GM18502 (cell line): ENCODE data around the gene PTPRN2.
"Not testable (repeated sequence)": the region's sequence is repeated elsewhere in the genome, so short reads cannot be mapped to it uniquely, and the experiment has no call there.

Experiments
- ATAC-seq: cut with Tn5 transposase; IDR thresholded peaks from one replicate; pipeline ENCODE4 v1.9.1; 2021; ENCODE audit warnings: mild to moderate bottlenecking; ENCODE audit not compliant: unreplicated experiment, poor library complexity

PTPRN2 gene

GRCh38 chr7:158301207-158301606 lies 286.4 kb downstream of the PTPRN2 start:
- no peak for ATAC-seq

DNA sequence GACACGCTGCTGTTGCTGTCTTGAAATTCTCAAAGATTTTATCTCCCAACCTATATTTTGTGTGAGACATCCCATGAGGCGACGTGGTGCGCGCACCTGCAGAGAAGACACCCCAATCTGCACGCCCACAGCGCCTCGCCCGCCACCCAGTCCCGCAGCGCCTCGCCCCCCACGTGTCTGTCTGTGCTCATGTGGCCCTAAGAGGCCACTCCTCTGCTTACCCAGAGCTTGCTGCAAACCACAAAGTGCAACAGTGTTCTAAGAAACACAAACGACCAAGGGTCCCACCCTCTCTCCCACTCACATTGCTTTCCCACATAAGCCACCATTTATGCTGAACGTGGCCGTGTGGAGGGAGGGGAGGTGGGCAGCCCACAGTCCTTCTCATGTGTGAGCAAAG lies 287.2 kb downstream of the PTPRN2 start:
- ATAC-seq: no peak

DNA sequence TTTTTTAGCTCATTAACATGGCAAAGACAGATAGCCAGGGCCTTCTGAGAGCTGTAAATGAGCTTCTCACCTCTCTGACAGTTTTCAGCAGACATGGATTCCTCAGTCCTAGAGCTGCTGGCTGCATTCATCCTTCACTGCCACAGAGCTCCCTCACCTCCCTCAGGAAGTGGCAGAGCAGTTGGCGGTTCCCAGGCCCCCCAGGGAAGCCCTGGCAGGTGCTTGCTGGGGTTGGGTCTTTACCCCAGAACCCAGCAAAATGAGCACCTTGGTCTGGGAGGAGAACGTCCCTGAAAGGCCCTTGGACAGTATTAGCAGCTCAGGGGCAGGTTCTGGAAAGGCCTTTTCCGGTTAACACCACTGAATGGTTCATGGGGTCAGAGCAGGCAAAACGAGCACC lies 288.0 kb downstream of the PTPRN2 start:
- no peak for ATAC-seq

DNA sequence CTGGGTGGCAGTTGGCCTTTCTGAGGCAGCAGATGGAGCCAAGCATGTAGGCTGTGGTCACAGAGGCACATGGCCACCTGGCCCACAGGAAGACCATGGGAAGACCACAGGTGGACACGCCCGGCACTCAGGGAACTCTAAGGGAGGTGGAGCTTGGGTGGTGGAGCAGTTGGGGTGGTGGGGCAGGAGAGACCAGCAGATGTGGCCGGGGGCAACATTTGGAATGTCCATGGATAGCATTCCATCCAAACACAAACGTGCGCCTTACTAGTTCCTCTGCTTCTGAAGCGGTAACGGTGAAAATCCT lies 290.9 kb downstream of the PTPRN2 start:
- no peak for ATAC-seq

DNA sequence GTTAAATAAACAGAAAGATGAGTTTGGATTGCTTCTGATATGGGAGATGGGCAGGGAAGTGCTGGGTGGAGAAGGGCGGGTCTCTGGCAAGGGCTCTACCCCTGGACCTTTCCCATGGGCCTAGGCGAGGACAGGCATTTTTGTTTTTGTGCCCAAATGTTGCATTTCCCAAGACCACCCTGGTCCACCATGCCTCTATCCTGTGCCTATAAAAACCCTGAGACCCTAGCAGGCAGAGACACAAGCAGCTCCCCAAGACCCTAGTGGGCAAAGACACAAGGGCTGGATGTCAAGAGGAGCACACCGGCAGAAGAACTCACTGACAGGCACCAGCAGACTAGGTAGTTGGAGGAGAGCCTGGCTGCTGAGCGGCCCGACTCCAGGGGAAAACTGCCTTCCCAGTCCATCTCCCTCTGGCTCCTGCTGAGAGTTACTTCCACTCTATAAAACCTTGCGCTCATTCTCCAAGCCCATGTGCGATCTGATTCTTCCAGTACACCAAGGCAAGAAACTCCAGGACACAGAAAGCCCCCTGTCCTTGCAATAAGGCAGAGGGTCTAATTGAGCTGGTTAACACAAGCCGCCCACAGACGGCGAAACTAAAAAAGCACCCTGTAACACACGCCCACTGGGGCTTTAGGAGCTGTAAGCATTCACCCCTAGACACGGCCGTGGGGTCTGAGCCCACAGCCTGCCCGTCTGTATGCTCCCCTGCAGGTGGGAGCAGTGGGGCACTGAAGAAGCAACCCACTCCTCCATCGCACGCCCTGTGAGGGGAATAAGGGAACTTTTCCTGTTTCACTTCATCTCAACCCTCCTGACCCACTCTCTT lies 291.4 kb downstream of the PTPRN2 start:
- ATAC-seq: no peak

DNA sequence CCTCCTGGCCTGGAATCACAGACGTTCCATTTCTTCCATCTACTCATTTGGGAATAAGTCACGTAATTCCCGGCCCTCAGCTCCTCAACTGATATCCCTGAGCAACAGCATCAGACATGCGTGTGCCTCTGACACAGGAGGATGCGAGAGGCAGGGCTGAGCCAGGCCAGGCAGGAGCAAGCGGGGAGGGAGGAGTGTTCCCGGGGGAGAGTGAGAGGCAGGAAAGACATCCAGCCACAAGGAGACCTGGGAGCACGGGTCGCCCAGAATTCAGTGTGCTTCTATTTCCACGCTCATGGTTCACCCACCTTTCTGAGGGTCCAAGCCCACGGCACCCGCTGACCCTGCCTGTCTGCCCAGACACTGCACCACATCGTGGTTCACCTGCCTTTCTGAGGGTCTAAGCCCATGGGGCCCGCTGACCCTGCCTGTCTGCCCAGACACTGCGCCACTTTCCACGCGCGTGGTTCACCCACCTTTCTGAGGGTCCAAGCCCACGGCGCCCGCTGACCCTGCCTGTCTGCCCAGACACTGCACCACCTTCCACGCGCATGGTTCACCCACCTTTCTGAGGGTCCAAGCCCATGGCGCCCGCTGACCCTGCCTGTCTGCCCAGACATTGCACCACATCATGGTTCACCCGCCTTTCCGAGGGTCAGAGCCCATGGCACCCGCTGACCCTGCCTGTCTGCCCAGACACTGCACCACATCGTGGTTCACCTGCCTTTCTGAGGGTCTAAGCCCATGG lies 293.0 kb downstream of the PTPRN2 start:
- not testable (repeated sequence) for ATAC-seq

DNA sequence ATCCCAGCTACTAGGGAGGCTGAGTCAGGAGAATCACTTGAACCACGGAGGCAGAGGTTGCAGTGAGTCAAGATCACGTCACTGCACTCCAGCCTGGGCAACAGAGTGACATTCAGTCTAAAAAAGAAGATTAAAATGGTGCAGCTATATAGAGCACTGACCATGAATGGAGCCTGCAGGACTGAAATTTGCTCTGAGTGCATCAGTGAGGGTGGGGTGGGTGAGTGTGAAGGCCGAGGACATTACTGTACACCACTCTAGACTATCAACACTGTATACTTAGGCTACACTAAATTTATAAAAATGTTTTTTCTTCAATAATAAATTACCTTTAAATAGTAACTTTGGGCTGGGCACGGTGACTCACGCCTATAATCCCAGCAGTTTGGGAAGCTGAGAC lies 294.7 kb downstream of the PTPRN2 start:
- no peak for ATAC-seq

DNA sequence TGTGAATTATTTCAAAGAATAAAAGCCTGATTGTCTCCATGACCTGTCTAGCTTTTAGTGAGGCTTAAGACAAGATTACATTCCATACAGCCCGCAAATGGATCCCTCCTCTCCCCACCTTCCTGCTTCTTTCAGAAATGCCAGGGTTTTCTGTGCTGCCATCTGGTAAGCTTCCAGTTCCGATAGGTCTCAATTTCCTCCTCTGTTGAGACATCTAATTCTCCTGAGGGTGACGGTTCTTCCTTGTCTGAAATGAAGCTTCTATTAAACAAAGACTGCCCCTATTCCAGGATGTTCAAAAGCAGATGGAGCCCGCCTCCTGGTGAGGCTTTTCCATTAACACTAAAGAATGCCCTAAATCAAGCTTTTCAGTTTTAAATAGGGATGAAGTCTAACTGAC lies 295.6 kb downstream of the PTPRN2 start:
- no peak for ATAC-seq

DNA sequence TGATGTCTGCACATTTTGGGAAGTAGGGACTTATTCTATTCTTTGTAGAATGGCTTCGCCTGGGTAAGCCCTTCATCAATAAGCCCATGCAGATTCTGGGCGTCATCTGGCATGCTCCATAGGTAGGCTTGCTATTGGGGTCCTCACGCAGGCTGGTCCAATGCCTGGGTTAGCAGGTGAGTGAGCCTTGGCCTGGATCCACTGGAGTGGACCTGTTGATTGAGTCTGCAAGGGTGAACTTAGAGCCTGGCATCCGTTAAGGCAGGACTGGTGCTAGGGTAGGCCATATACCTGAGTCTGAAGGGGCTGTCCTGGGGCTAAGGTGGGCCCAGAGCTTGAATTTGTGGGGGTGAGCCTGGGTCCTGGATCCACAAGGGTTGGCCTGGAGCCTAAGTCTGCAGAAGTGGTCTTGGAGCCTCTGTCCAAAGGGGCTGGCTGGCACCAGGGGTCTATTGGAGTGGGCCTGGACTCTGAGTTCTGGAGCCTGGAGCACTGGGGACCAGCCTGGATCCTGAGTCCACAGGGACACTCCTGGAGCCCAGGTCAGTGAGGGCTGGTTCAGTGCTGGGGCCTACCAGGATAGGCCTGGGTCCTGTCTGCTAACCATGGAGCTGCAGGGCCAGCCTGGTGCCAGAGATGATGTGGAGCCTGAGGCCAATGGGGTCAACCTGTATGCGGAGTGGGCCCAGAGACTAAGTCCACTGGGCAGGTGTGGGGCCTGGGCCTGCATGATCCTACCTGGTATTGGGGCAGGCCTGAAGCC lies 297.7 kb downstream of the PTPRN2 start:
- ATAC-seq: no peak

GRCh38 chr7:158289231-158289630 lies 298.4 kb downstream of the PTPRN2 start:
- ATAC-seq: no peak

DNA sequence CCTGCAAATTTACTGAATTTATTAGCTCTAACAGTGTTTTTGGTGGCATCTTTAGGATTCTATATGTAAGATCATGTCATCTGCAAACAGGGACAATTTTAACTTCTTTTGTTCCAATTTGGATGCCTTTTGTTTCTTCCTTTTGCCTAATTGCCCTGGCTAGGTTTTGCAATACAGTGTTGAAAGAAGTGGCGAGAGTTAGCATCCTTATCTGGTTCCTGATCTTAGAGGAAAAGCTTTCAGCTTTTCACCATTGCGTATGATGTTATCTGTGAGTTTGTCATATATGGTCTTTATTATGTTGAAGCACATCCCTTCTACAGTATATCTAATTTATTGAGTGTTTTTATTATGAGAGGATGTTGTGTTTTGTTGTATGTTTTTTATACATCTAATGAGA lies 301.4 kb downstream of the PTPRN2 start:
- ATAC-seq: no peak

- no peak for ATAC-seq
These were observed 302.2 kb downstream of the PTPRN2 start for GRCh38 chr7:158285383-158285770.

GRCh38 chr7:158284617-158285382 lies 302.8 kb downstream of the PTPRN2 start:
- no peak for ATAC-seq

DNA sequence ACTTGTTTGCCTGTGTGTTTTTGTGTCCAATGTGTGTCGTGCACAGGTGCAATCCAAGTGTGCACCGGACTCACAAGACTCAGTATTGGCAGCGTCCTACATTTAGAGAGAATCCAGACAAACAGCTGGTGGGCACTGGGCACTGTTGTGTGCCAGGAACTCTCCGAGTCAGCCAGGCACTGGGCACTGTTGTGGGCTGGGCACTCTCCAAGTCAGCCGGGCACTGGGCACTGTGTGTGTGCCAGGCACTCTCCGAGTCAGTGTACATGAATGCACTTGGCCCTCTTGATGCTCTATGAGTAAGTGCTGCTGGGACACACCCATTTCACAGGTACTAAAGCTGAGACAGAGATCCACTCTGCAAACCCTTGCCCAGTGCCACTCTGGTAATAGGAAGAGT lies 303.5 kb downstream of the PTPRN2 start:
- ATAC-seq: no peak

DNA sequence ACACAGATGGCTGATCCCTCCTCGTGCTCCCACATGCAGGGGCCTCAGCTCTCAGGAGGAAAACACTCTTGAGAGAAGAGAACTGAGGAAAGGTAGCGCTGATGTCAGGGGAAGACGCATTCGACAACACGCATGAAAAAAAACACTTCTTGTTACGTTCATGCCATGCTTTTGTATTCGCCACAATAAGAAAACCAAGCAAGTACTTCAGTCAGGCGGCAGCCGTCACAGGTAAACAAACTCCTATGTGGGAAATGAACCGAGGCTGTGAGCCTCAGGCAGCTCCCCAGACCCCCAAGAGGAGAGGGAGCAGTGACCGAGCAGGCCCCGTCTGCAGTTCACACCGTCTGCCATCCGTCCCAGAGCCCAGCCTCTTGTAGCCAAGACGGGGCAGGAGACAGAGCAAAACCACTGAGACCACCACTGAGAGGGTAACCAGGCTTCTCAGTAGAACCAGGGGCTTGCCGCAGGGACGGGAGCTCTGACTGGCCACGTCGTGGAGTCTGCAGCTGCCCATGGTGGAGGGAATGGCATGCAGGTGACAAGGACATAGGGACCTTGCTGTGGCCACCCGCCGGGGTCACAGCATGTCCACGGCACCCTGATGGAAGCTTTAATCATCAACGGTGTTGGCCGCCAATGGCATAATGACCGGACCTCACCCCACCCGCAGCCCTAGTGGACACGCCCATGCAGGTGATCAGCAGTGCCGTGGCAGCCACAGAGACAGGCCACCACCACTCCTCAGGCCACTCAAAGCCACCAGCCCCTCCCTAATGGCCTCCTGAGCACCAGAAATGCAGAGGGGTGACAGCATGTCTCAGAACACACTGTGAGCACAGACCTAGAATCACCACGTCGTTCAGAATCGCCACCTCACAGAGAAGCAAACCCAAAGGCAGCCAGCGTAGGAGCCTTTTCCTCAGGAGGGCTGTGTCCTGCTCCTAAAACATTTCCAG lies 304.3 kb downstream of the PTPRN2 start:
- no peak for ATAC-seq

GRCh38 chr7:158282461-158283001 lies 305.1 kb downstream of the PTPRN2 start:
- ATAC-seq: no peak

- no peak for ATAC-seq
These were observed 306.2 kb downstream of the PTPRN2 start for GRCh38 chr7:158281441-158281840.

DNA sequence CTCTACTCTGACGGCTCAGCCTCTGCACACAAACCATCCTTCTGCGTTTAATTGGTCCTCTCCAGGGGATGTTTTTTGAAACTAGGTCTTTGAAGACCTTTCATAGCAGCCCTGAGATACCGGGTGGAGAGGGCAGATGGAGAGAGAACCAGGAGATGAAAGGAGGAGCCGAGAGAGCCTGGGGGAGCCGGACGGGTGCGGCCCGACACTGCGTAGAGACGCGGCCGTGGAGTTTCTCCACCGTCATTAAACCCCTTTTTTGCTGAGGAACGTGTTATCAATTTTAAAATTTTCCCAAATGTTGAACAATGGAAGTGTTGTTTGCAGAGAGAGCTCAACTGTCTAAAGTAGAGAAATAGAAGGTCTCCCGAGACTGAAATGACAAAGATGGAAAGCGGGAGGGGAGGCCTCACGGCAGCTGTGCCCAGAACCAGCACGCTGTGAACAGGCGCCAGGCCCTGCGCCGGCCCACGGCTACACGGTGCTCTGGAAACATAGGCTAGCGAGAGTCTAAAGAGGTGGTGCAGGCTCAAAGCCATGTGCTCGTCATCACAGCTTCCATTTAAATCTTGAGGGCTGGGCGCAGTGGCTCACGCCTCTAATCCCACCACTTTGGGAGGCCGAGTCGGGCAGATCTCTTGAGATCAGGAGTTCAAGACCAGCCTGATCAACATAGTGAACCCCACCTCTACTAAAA lies 307.0 kb downstream of the PTPRN2 start:
- ATAC-seq: no peak
